EH (cell line): ENCODE measurements around the gene C10orf143.
"Not testable (repeated sequence)": the region's sequence is repeated elsewhere in the genome, so short reads cannot be mapped to it uniquely, and the experiment has no call there.

Experiments used
- DNase-seq: peaks from one replicate; pipeline ENCODE4 v3.0.0-alpha.2; 2015; ENCODE audit warnings: low read depth

The C10orf143 gene

DNA sequence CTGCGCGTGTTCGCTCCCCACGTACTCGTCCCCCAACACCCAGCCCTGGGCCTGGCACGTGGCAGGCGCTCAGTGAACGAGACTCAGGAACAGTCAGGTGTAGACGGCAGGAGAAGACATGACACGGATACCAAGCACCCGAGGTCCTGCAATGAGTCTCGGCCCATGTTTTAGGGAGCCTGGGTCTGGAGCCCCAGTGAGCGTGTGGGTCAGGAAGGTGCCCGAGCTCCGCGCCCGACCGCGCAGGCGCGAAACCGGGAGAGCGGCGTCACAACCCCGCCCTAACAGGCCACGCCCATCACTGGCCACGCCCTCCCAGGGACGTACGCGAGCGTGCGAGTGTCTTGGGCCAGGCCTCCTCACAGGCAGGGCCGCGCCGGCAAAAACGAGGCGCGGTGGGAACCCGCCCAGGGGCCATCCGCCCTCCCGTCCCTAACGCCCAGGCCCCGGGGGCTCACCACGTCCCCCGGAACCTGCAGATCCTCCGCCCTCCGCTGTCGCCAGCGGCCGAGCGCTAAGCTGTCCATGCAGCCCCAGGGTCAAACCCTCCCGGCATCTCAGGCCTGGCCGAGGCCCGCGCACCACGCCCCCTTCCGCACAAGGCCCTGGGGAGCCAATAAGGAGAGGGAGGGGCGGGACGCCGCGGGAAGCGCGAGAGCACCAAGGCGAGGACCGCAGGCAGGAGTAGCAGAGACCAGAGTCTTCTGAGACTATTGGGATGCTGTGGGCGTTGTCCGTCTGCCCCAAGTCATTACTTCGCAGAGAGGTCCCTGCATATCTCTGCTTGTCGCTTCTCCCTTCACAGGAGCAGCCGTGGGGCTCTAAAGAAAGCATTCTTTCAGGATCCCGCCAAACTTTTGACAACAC lies at the start of gene C10orf143:
Gene C10orf143 (minus strand): TSS at position 585 of the 867 bp plus-strand sequence. CDS start 58 bp downstream, at position 527.
- peak; percentile 98 for DNase-seq

DNA sequence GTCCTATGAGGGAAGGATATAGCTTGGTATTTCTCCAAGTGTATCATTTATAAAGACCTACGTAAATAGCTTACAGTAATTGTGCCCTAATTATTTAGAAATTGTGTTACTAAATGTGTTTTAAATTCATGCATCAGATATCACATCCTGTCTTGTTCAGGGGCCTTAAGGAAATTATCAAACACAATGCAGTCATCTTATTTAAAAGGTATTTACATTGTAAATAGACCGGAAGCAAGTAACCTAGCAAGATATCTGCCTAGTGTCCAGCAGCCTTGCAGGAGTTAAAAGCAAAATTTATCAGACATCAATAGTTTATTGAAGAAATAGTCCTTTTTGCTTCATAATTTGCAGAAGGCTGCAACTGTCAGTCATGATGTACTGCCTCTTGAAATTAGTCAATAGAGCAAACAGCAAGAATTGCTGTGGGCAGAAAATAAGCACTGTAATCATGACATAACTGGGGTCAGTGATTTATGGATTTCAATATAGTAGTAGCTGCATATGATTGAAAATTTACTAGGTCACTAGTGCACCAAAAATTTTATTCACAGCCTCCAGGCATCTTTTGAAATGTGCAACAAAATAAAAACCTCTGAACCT lies 48.7 kb upstream of the C10orf143 start:
- no peak for DNase-seq

DNA sequence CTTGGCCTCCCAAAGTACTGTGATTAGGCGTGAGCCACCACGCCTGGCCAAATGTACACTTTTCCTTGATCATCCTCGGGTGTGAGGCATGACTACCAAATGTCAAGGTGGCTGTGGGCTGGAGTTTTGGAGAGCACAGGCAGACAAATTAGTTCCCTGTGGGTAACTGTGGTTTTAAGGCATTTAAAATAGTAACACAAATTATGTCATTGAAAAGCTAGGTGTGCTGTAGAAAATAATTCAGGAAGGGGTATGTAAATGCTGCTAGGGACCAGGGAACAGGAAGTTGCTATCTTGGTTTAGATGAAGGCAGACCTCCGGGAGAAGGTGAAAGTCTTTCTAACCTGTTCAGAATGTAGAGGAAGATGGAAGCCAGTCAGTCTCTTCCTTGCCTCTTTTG lies 35.4 kb upstream of the C10orf143 start:
- DNase-seq: no peak

DNA sequence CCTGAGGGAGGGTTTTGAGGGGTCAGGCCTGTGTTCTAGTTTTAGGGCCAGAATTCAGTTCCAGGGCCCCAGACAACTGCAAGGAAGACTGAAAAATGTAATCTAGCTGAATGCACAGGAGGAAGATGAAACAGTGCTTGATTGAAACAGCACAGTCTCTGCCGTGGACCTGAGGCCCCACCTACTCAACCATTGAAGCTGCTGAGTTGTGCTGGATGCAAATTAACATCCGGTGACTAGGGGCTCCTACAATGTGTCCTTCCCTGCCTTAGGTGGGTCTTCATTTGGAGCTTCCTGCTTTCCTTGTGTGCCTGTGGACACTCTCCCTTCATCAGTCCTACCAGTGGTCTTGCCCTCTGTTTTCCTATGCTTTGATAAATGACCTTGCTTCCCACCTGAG lies 31.2 kb upstream of the C10orf143 start:
- no peak for DNase-seq

DNA sequence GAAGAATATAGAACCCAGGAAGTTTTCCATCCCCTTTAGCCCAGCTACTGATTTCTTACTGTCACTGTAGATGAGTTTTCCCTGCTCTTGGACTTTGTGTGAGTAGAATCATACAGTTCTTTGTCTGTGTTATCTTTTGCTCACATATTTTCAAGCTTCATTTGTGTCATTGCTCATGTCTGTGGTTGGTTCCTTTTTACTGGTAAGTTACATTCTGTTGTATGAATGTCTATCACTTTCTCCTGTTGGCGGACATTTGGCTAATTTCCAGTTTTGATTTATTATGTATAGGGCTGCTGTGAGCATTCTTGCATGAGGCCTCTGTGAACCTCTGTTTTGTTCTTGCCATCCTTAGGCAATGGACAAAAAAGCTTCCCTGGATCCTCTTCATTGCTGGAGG lies 30.8 kb upstream of the C10orf143 start:
- DNase-seq: peak; percentile 14

DNA sequence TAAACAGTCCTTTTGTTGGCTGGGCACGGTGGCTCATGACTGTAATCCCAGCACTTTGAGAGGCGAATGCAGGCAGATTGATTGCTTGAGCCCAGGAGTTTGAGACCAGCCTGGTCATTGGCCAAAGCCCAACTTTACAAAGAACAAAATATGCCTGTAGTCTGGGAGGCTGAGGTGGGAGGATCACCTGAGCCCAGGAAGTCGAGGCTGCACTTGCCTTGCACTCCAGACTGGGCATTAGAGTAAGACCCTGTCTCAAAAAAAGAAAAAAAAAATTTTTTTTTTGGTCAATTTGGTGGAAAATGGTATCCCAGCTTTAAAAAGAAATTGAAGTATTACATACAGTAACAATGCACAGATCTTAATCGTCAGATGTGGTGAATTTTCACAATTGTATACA lies 30.4 kb upstream of the C10orf143 start:
- DNase-seq: no peak

DNA sequence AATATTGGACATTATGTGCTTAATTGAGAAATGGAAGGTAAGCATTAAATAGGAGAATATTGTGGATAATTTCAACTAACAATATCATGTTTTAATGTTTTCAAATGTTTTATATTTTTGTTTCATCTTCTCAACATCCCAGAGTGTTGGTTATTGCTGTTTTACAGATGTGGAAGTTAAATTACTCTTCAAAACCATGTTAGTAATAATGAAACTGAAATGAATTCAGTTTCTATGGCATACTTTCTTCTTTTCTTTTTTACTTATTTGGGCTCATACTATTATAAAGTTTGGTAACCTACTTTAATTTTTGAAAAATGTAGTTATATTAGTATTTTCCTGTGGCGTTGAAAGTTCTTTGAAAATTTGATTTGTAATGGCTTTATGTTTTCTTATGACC lies 29.8 kb upstream of the C10orf143 start:
- DNase-seq: no peak

DNA sequence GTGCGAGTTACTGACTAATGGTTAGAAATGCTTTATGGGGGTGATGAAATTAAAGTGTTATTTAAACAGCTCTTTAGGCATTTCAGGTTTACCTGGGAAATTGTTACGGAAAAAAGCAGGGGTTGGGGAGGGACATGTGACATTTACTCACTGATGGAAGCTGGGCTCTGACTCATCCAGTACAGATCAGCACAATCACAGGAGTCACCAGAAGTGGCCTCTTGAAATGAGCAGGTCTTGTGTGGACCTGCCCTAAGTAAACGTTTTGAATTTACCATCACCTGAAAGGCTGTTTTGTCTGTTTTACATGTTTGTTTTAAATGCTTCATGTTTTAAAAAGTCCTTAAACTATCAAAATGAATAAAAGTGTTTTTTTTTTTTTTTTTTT lies 27.8 kb upstream of the C10orf143 start:
- DNase-seq: peak; percentile 49

DNA sequence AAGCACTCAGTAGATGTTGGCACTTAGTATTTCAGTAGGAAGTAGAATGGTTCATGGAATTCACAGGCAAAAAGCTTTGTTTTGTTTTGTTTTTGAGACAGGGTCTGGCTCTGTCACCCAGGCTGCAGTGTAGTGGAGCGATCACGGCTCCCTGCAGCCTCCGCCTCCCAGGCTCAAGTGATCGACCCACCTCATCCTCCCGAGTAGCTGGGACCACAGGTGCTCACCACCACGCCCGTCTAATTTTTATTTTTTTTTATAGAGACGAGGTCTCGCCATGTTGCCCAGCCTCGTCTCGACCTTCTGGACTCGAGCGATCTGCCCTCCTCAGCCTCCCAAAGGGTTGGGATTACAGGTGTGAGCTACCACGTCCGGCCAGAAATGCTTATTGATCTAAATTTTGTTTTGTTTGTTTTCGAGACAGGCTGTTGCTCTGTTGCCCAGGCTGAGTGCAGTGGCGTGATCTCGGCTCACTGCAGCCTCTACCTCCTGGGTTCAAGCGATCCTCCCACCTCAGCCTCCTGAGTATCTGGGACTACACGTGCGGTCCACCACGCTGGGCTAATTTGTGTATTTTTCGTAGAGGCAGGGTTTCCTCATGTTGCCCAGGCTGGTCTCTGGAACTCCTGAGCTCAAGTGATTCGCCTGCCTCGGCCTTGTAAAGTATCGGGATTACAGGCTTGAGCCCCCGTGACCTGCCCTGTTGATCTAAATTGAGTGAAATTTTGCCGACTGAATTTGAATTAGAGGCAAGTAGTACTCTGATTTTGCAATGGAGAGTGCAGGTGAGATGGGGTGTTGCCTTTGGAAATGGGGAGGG lies 27.2 kb upstream of the C10orf143 start:
- DNase-seq: no peak

DNA sequence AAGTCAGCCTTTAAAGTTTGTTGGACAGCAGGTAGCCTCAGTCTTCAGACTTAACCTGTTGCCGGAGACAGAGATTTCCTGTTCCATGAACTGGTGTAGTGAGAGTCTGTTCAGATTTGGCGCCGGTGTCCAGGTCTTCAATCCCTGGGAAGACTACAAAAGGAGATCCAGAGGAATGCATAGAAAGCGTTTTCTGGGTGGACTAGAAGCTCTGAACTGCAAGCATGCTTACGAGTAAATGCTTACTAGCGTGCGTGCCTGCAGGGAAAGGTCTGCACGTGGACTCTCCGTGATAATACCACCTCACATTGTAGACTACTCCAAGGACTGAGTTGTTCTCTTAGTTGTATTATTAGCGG lies 26.4 kb upstream of the C10orf143 start:
- DNase-seq: peak; percentile 43

DNA sequence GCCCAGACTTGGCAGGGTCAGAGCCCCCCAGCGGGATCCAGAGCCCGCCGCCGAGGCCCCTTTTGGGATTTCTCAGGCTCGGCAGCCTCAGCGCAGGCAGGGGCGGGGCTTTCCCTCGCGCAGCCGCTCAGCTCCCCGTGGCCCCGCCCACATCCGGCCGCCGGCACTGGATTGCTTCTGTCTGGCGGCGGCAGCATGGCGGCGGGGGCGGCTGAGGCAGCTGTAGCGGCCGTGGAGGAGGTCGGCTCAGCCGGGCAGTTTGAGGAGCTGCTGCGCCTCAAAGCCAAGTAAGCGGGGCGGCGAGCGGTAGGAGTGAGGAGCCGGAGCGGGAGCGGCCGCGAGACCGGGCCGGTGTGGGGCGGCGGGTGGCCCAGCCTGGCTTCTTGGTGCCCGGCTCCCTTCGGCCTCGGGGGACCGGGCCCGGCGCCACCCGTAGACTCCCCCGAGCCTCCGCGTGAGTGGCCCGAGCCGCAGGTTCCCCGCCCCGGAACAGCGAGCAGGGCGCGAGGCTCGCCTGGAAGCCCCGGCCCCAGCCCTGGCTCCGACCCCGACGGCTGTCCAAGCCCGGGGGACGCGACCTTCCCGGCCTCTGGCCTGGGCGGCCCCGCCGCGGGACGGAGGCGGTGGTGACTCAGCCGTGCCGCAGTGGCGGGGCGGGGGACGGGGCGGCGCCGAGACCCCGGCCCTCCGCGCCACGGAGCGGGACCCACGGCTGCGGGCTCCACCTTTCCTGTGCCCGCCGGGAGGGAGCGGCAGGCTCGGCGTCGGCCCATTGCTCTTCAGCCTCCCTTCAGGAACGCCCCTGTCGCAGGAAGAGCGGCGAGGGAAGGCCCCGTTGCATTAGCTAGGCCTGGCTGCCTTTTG lies 25.8 kb upstream of the C10orf143 start, which contains the start of gene GLRX3:
Gene GLRX3 (plus strand): TSS at position 166 of the 864 bp plus-strand sequence. CDS start 30 bp downstream, at position 196.
- peak; percentile 83 for DNase-seq

DNA sequence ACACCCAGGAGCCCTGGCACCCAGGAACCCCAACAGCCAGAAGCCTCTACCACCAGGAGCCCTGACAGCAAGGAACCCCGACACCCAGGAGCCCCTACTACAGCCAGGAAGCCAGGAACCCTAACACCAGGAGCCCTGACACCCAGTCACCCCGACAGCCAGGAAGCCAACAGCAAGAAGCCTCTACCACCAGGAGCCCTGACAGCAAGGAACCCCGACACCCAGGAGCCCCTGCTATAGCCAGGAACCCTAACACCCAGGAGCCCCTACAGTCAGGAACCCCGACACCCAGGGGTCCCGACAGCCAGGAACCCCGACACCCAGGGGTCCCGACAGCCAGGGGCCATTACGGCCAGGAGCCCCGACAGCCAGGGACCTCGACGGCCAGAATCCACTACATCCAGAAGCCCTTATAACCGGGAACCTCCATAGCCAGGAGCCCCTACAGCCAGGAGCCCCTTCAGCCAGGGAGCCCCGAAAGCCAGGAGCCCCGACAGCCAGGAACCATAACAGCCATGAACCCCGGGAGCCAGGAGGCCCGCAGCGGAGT lies 25.1 kb upstream of the C10orf143 start:
- DNase-seq: no peak

DNA sequence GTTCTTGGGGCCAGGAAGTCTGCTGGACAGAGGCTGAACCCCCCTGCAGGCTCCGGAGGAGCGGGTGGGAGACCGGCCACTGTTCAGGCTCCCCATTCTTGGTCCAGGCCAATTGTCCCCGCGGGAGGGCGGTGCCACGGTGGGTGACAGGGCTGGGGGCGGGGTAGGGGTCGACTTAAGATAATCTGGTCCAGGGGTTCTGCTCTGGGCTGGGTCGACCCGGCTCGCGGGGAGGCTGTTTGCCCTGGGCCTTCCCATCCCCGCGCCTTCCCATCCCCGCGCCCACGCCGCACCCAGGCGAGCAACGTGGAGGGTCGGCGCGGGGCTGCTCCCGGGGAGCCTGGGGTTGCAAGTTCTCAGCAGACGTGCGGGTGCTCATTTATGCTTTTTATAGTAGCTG lies 18.3 kb upstream of the C10orf143 start:
- DNase-seq: no peak

DNA sequence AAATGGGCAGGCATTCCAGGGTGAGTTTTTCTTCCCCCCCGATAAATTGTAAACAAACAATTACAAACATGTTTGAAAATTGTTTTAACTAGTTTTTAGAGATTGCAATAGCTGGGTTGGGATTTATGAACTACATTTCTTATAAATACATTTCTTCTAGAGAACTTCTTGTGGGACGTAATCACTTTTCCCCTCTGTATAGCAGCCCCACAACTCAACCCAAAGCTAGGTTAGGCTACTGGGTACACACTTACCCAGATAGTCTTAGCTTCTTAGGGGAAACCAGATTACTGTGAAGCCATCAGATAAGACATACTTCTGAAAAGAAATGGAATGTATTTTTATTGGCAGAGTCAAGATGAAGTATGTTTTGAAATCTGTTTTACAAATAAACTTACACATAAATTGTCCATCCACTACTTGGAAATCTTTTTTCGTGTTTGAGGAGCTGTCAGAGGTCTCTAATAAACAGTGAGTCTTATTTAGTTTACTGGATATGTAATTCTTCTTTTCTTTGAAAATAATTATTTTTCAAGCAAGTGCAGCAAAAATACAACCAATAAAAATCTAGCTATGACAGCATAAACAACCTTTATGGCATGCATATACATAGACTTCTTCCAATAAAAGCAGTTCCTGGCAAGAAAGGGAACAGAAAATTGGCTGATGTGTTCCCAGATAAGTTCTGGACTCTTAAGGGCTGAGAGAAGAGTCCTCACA lies 17.6 kb upstream of the C10orf143 start:
- DNase-seq: peak; percentile 51

DNA sequence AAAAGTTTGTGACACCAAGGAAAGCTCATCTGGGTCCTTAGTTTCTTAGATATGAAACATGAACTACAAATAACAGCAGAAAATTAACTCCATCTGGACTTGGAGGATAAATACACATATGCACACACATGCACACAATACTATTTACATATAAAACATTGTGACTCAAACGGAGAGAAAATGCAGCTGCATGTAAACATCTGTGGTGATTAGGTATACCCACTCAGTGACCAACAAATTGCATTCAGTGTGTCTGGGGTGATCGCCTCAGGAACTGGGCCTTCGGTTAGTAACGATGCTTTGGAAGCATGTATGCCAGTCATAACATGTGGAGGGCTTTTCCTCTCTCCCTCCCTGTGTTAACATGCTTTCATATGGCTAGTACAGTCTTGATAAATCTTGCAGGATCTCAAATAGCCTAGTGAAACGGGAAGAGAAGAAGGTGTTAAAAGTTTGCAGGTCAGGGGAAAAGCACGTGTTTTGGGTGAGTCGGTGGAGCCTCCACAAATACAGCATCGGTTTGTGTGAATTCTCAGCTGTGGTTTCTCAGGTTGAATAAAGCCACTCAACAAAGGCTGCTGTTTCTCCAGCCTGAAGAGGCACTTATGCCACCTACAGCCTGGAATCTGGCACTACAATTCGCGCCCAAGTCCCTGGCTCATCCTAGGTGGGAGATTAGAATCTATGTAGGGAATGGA lies 16.9 kb upstream of the C10orf143 start:
- peak; percentile 74 for DNase-seq

DNA sequence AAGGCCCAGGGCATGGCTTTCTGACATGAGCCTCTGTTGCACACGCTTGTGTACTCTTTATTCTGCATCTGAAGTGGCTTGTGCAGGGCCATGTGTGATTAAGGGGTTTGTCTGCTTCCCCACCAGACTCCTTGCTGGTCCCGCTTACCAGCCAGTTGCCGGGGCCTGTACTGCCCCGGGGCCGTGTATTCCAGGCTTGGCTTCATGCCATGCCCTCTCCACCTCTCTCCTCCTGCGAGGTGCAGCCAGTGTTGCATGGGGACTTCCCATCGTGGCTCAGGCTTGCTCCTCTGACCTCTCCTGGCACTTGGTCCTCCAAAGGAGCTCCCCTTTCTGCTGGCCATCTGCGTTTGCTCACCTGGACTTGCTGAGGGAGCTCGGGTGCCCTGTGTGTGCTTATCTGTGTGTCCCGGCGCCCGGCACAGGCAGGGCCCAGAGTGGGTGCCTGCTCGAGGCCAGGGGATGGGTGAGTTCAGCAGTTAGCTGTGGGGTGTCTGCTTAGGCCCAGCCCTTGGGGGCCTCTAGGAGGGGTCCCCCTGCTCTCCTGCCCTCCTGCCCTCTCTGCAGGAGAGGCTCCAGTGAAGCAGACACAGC lies 11.0 kb upstream of the C10orf143 start:
- no peak for DNase-seq

DNA sequence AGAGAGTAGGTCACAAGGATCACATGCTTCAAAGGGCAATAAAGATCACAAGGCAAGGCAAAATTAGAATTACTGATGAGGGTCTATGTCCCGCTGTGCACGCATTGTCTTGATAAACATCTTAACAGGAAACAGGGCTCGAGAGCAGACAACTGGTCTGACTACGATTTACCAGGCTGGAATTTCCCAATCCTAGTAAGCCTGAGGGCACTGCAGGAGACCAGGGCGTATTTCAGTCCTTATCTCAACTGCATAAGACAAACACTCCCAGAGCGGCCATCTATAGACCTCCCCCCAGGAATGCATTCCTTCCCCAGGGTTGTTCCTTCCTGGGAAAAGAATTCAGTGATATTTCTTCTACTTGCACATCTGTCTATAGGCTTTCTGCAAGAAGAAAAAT lies 6.9 kb upstream of the C10orf143 start:
- DNase-seq: not testable (repeated sequence)

DNA sequence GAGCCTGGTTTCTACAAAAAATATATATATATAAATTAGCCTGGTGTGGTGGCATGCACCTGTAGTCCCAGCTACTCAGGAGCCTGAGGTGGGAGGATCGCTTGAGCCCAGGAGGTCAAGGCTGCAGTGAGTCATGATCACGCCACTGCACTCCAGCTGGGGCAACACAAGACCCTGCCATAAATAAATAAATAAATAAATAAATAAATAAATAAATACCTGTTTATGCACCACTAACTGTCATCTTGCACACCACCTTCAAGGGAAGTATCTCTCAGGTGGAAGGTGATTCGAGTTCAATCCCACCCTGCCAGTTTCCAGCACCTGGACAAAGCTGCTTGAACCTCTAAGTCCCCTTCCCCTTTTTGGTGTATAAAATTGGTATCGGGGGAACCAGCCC lies 6.3 kb upstream of the C10orf143 start:
- not testable (repeated sequence) for DNase-seq

DNA sequence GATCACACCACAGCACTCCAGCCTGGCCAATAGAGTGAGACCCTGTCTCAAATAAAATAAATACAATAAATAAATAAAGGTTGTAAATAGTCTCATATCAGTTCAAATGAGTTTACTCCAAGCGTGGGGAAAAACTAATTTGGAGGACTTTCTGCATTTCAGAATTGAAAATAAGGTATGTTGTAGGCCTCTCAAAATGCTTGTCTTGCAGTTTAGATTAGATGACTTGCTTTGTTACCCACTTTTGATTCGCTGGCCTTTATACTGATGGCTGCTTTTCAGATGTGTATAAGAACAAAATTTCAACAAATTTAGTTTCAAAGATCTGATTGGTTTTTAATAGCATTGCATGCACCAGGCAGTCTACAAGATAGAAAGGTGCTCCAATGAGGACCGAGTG lies 2.2 kb upstream of the C10orf143 start:
- no peak for DNase-seq

DNA sequence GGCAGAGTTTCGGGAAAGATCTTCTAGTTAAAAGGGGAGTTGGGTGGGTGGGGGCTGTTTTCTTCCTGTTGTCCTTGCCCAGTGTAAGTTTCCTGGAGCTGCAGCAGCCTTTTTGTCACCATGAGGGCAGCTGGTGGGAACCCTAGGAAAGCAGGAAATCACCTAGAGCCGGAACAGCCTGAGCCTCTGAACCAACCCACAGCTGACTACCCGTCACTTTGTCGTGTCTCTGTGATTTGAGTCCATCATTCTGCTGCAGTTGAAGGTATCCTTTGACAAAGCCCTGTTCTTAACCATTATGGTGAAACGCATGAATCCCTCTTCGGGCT lies 1.2 kb upstream of the C10orf143 start:
- DNase-seq: no peak
